ENCODE data around the gene SNX32. TPM values are rescaled to one million over a fixed set of nuclear protein-coding genes. Genes with fewer than 3 reads are reported as not detected.

The SNX32 gene
- polyA plus RNA-seq, 2 of the 4 experiments (the other 2 are of a cell fraction) = 0.08 TPM; not detected in 1

GRCh38 chr11:65814986-65815565 is 18.7 kb upstream of the SNX32 start:
- POLR2A ChIA-PET = no interaction called here
- CTCF ChIA-PET = interaction anchor here (1.3 to 14.1 kb wide), 3 partner anchors 16 to 104 kb away, joined by 3 to 222 read pairs (median 132); partner anchors contain the start of genes AP5B1 and KAT5
- ATAC-seq (no peak), FAIRE-seq (no peak), DNase-seq (ENCODE audit: low read depth in 1 of 2, low spot score in 1 of 2) (no peak)
- Histone ChIP-seq H3K4me2 (no peak overlapping the region), H3K4me1 (peaks cover 6% of the 10 kb centered on the region; the same call in 1 of the 3 replicates), H3K27ac (no peak overlapping the region), H3K9me3 (no peaks in the 10 kb centered on the region), H3K4me3 (no peak overlapping the region)
- no peak for TF ChIP-seq ZNF302 (CRISPR knock-in tag; IDR thresholded peaks at IDR 0.05)
- no peak for TF ChIP-seq POLR2AphosphoS2 (conservative IDR thresholded peaks at IDR 0.05; ENCODE audit: low read length)
- TF ChIP-seq HOXB5 (CRISPR knock-in tag; IDR thresholded peaks at IDR 0.05) = no peak
- TF ChIP-seq REST (IDR thresholded peaks at IDR 0.05) = no peak
- no peak for TF ChIP-seq ESRRA (IDR thresholded peaks at IDR 0.05; ENCODE audit: borderline replicate concordance, low read length)
- TF ChIP-seq JUNB (IDR thresholded peaks at IDR 0.05) = no peak
- no peak for TF ChIP-seq FOSL2 (IDR thresholded peaks at IDR 0.05)
- TF ChIP-seq FOSL2 (CRISPR knock-in tag; IDR thresholded peaks at IDR 0.05) = no peak
- no peak for TF ChIP-seq CEBPB (IDR thresholded peaks at IDR 0.05)
- TF ChIP-seq CHD4 (IDR thresholded peaks at IDR 0.05; ENCODE audit: borderline replicate concordance) = no peak
- no peak for TF ChIP-seq USF2 (IDR thresholded peaks at IDR 0.05)
- TF ChIP-seq TFCP2L1 (CRISPR knock-in tag; IDR thresholded peaks at IDR 0.05) = no peak
- TF ChIP-seq HOXA7 (CRISPR knock-in tag; IDR thresholded peaks at IDR 0.05) = no peak
- no peak for TF ChIP-seq RNF2 (IDR thresholded peaks at IDR 0.05; ENCODE audit: borderline replicate concordance, low read depth)
- no peak for TF ChIP-seq PHF8 (IDR thresholded peaks at IDR 0.05; ENCODE audit: borderline replicate concordance, low read depth)
- TF ChIP-seq NFE2L2 (conservative IDR thresholded peaks at IDR 0.05; ENCODE audit: low read length) = no peak
- TF ChIP-seq KDM1A (IDR thresholded peaks at IDR 0.05; ENCODE audit: low read depth) = no peak
- no peak for TF ChIP-seq CHD2 (IDR thresholded peaks at IDR 0.05; ENCODE audit: low read length, partially characterized antibody)
- 93% methylated on average over 16 of the region's 16 CpGs for WGBS (ENCODE audit: missing lambda C conversion rate)

- TF ChIP-seq USF2 (IDR thresholded peaks at IDR 0.05) (no peak), EHMT2 (IDR thresholded peaks at IDR 0.05; ENCODE audit: low read depth) (no peak)
- ATAC-seq (no peak), DNase-seq (ENCODE audit: low read depth in 1 of 2, low spot score in 1 of 2) (no peak), FAIRE-seq (no peak)
- Histone ChIP-seq H3K9me3 (no peaks in the 10 kb centered on the region), H3K4me1 (peaks cover 6% of the 10 kb centered on the region; the same call in 1 of the 3 replicates), H3K4me3 (no peak overlapping the region), H3K27ac (no peak overlapping the region), H3K4me2 (peak overlapping the region; percentile 79)
- 97% methylated on average over 3 of the region's 3 CpGs for WGBS (ENCODE audit: missing lambda C conversion rate)
- POLR2A ChIA-PET = interaction anchor here (1.1 to 1.8 kb wide), 2 partner anchors 42 to 105 kb away, joined by 3 to 18 read pairs; partner anchors contain the start of gene KAT5
- CTCF ChIA-PET = interaction anchor here (0.6 to 14.1 kb wide), 17 partner anchors 8 to 216 kb away, joined by 3 to 222 read pairs (median 7); partner anchors contain the start of genes AP5B1, CFL1, FIBP and KAT5
Observed at GRCh38 chr11:65816696-65817095, 17.1 kb upstream of the SNX32 start.
